ENCODE data around the gene ABCC8. TPM values are rescaled to one million over a fixed set of nuclear protein-coding genes. Genes with fewer than 3 reads are reported as not detected.

Gene ABCC8
- total and polyA plus RNA-seq, 10 of the 15 experiments (the other 5 are each of a cell fraction or from before 2014, with no cell fraction given) = not detected

GRCh38 chr11:17387254-17387653, 89.4 kb downstream of the ABCC8 start:
- ATAC-seq (no peak), FAIRE-seq (no peak), DNase-seq (ENCODE audit: low read depth, low spot score) (no peak)
- intact Hi-C loops (cut with micrococcal nuclease; ENCODE audit: unreplicated experiment) (no loop called here), in situ Hi-C loops (cut with MboI) (loop anchor here (10.0 kb wide), 1 partner anchor 118 kb away; no protein-coding TSS in a partner anchor)
- Histone ChIP-seq H3K9ac (ENCODE audit: control insufficient read depth, insufficient read depth, low read length) (no peak overlapping the region), H3K27ac (ENCODE audit: control insufficient read depth, insufficient read depth) (no peak overlapping the region), H3K79me2 (ENCODE audit: control insufficient read depth, insufficient read depth, low read length) (no peaks in the 10 kb centered on the region), H3K9me3 (replicated peaks; ENCODE audit: control insufficient read depth, insufficient read depth, low read length) (no peaks in the 10 kb centered on the region), H3K4me2 (ENCODE audit: control insufficient read depth, insufficient read depth) (no peak overlapping the region), H3K4me1 (ENCODE audit: control insufficient read depth, insufficient read depth, low read length) (no peaks in the 10 kb centered on the region), H3K36me3 (ENCODE audit: control insufficient read depth in 2 of 2, insufficient read depth in 2 of 2, low read length in 1 of 2) (no peaks in the 10 kb centered on the region), H4K20me1 (ENCODE audit: control insufficient read depth, insufficient read depth) (no peaks in the 10 kb centered on the region), H2AFZ (ENCODE audit: control insufficient read depth, low read depth, low read length) (no peak overlapping the region), H3K4me3 (no peak overlapping the region), H3K27me3 (replicated peaks in 1 of 2; ENCODE audit: control insufficient read depth in 2 of 2, insufficient read depth in 2 of 2, low read length in 1 of 2) (peaks cover 0 to 2% of the 10 kb centered on the region in 2 experiments; a peak in 2 of 4 replicates)
- POLR2A ChIA-PET = no interaction called here
- RAD21 ChIA-PET (ENCODE audit: unreplicated experiment) = interaction anchor here (0.9 to 1.1 kb wide), 2 partner anchors 34 to 141 kb away, joined by 3 read pairs; no protein-coding TSS in a partner anchor
- SMC1A ChIA-PET (ENCODE audit: uncharacterized antibody, unreplicated experiment) = interaction anchor here (0.6 to 0.8 kb wide), 2 partner anchors 120 to 157 kb away, joined by 3 read pairs; no protein-coding TSS in a partner anchor
- CTCF ChIA-PET = interaction anchor here (1.0 to 1.3 kb wide), 4 partner anchors 13 to 157 kb away, joined by 3 to 5 read pairs (median 4); no protein-coding TSS in a partner anchor
- BruUV-seq (replicated peaks) = no TSS peak
- TF ChIP-seq ZZZ3 (IDR thresholded peaks at IDR 0.05; ENCODE audit: control insufficient read depth, insufficient read length, low read depth) (no peak), FOXK2 (IDR thresholded peaks at IDR 0.05) (no peak), SMARCA5 (IDR thresholded peaks at IDR 0.05) (no peak), ZSCAN29 (IDR thresholded peaks at IDR 0.05) (no peak), NR2F1 (conservative IDR thresholded peaks at IDR 0.05) (no peak), CREB1 (IDR thresholded peaks at IDR 0.05; ENCODE audit: low read depth) (no peak), IRF3 (IDR thresholded peaks at IDR 0.05) (no peak), BMI1 (IDR thresholded peaks at IDR 0.05; ENCODE audit: borderline replicate concordance) (no peak), CEBPZ (IDR thresholded peaks at IDR 0.05; ENCODE audit: low read depth, low read length) (no peak), ZNF207 (IDR thresholded peaks at IDR 0.05; ENCODE audit: borderline replicate concordance) (no peak), HCFC1 (IDR thresholded peaks at IDR 0.05; ENCODE audit: low read length) (no peak), ESRRA (IDR thresholded peaks at IDR 0.05; ENCODE audit: low read length) (no peak), E2F8 (IDR thresholded peaks at IDR 0.05; ENCODE audit: low read depth, partially characterized antibody) (no peak), ZBTB4 (CRISPR knock-in tag; IDR thresholded peaks at IDR 0.05) (no peak), CHD4 (IDR thresholded peaks at IDR 0.05) (no peak)
- WGBS (ENCODE audit: insufficient coverage, insufficient replicate concordance, low lambda C conversion rate, missing lambda C conversion rate) = 73% methylated on average over 20 of the region's 20 CpGs
